ENCODE results near the gene AQP3. TPM values are rescaled to one million over a fixed set of nuclear protein-coding genes. Genes with fewer than 3 reads are reported as not detected.

The AQP3 gene
- total RNA-seq, 1 donor from 2014 or later = 1.1 TPM

GRCh38 chr9:33466565-33467495 is 19.4 kb upstream of the AQP3 start:
- H3K4me3 Mint-ChIP-seq = peak overlapping the region; percentile 51
- peaks cover 7% of the 10 kb centered on the region for H3K36me3 Mint-ChIP-seq (ENCODE audit: low read depth)
- TF ChIP-seq, protein P1, sequence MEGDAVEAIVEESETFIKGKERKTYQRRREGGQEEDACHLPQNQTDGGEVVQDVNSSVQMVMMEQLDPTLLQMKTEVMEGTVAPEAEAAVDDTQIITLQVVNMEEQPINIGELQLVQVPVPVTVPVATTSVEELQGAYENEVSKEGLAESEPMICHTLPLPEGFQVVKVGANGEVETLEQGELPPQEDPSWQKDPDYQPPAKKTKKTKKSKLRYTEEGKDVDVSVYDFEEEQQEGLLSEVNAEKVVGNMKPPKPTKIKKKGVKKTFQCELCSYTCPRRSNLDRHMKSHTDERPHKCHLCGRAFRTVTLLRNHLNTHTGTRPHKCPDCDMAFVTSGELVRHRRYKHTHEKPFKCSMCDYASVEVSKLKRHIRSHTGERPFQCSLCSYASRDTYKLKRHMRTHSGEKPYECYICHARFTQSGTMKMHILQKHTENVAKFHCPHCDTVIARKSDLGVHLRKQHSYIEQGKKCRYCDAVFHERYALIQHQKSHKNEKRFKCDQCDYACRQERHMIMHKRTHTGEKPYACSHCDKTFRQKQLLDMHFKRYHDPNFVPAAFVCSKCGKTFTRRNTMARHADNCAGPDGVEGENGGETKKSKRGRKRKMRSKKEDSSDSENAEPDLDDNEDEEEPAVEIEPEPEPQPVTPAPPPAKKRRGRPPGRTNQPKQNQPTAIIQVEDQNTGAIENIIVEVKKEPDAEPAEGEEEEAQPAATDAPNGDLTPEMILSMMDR (conservative IDR thresholded peaks at IDR 0.05) = peak; percentile 93
- H3K4me1 Mint-ChIP-seq = peaks cover 5% of the 10 kb centered on the region
- no peak overlapping the region for H3K27ac Mint-ChIP-seq (ENCODE audit: unreplicated experiment)
- DNase-seq (ENCODE audit: low read depth, low spot score) = peak; percentile 76
- no peaks in the 10 kb centered on the region for H3K27me3 Mint-ChIP-seq (ENCODE audit: low read depth)
- H3K9me3 Mint-ChIP-seq = no peaks in the 10 kb centered on the region

- no peak for DNase-seq (ENCODE audit: low read depth, low spot score)
- Mint-ChIP-seq H3K4me1 (no peaks in the 10 kb centered on the region), H3K27me3 (ENCODE audit: low read depth) (no peaks in the 10 kb centered on the region), H3K9me3 (no peaks in the 10 kb centered on the region), H3K36me3 (ENCODE audit: low read depth) (peaks cover 2% of the 10 kb centered on the region), H3K4me3 (no peak overlapping the region), H3K27ac (ENCODE audit: unreplicated experiment) (no peak overlapping the region)
- TF ChIP-seq, protein P1 (conservative IDR thresholded peaks at IDR 0.05) = no peak
Measured at GRCh38 chr9:33465596-33466564, 18.5 kb upstream of the AQP3 start.

DNA sequence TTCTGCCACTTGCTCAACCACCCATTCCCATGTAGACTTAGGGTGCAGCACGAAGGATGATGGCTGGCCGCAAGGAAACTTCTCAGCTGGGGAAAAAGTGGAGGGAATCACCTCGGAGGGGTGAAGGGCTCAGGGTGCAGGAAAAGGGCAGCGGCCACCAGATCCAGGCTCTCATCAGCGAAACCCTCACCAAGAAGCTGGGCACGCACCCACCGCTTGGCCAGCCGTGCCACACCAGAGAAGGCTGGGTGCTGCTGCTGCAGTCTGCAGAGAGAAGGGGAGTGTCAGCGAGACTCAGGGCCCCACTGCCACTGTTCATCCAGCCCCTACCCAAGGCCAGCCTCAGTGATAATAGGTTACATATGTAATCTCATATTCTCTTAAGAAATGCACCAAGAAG is 17.7 kb upstream of the AQP3 start:
- peaks cover under 1% of the 10 kb centered on the region for H3K36me3 Mint-ChIP-seq (ENCODE audit: low read depth)
- no peaks in the 10 kb centered on the region for H3K9me3 Mint-ChIP-seq
- H3K4me1 Mint-ChIP-seq = no peaks in the 10 kb centered on the region
- no peaks in the 10 kb centered on the region for H3K27me3 Mint-ChIP-seq (ENCODE audit: low read depth)
- no peak overlapping the region for H3K27ac Mint-ChIP-seq (ENCODE audit: unreplicated experiment)
- TF ChIP-seq, protein P1 (conservative IDR thresholded peaks at IDR 0.05) = no peak
- DNase-seq (ENCODE audit: low read depth, low spot score) = no peak
- H3K4me3 Mint-ChIP-seq = no peak overlapping the region

DNA sequence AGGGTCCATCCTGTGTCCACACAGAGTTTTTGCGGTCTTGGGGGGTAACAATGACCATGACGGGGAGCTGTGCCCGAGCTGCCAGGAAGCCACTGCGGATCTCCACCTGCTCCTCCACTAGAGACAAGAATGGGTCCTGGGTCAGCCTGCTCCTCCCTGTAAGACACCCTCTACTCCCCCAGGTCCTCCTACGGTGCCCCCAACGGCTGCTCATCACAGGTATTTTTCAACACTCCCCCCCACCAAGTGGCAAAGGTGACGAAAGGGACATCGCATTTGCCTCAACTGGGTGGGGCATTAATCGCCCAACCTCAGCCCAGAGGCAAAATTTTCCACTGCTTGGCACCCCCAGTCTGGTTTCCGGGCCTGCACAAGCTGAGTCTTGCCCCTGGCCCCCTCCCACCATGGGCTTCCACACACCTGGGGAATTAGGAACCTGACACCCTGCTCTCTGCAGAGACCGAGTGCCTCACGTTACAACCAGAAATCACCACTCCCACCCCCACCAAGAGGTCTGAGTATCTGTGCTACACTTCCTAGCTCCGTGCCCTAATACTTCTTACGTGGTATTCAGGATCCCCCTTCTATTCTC is 16.7 kb upstream of the AQP3 start:
- Mint-ChIP-seq H3K27ac (ENCODE audit: unreplicated experiment) (no peak overlapping the region), H3K27me3 (ENCODE audit: low read depth) (no peaks in the 10 kb centered on the region), H3K4me1 (no peaks in the 10 kb centered on the region), H3K4me3 (no peak overlapping the region), H3K9me3 (no peaks in the 10 kb centered on the region), H3K36me3 (ENCODE audit: low read depth) (no peaks in the 10 kb centered on the region)
- DNase-seq (ENCODE audit: low read depth, low spot score) = no peak
- TF ChIP-seq, protein P1 (conservative IDR thresholded peaks at IDR 0.05) = no peak

- no peak overlapping the region for H3K4me3 Mint-ChIP-seq
- H3K4me1 Mint-ChIP-seq = no peaks in the 10 kb centered on the region
- no peaks in the 10 kb centered on the region for H3K36me3 Mint-ChIP-seq (ENCODE audit: low read depth)
- H3K9me3 Mint-ChIP-seq = no peaks in the 10 kb centered on the region
- no peak for DNase-seq (ENCODE audit: low read depth, low spot score)
- no peak overlapping the region for H3K27ac Mint-ChIP-seq (ENCODE audit: unreplicated experiment)
- TF ChIP-seq, protein P1 (conservative IDR thresholded peaks at IDR 0.05) = no peak
- H3K27me3 Mint-ChIP-seq (ENCODE audit: low read depth) = no peaks in the 10 kb centered on the region
Measured at GRCh38 chr9:33463151-33463550, 15.8 kb upstream of the AQP3 start.
